Prostate gland (tissue), 2 donors: Measurements from ENCODE around the gene CSRNP3. TPM values are rescaled to one million over a fixed set of nuclear protein-coding genes. Genes with fewer than 3 reads are reported as not detected.

ENCODE experiments used
- DNase-seq: peaks from one replicate; pipeline ENCODE4 v3.0.0-alpha.2; 2019; ENCODE audit warnings: low spot score
- H3K27ac ChIP-seq, 2 donors: fragments of 200-600 bp; sonication (generic); 2 replicates each; pipeline ENCODE4 v1.5.1; 2017 to 2019
- H3K27me3 ChIP-seq: fragments of 200-600 bp; sonication (generic); replicated peaks from 2 replicates; pipeline ENCODE4 v1.5.1; 2019; ENCODE audit not compliant: insufficient read depth
- H3K36me3 ChIP-seq, 2 donors: fragments of 200-600 bp; sonication (generic); 1 replicate in 1 of 2; 2 replicates in 1 of 2; pipeline versions ENCODE4 v1.5.1 to v1.8.1; 2017 to 2019
- H3K4me1 ChIP-seq: fragments of 200-600 bp; sonication (generic); replicated peaks from 2 replicates; pipeline ENCODE4 v1.5.1; 2019
- H3K4me3 ChIP-seq, 2 donors: fragments of 200-600 bp; sonication (generic); 2 replicates each; pipeline ENCODE4 v1.5.1; 2017 to 2019
- H3K9me3 ChIP-seq: fragments of 200-600 bp; sonication (generic); 2 replicates; pipeline ENCODE4 v1.5.1; 2017
- POLR2A ChIP-seq: fragments of 450-650 bp; IDR thresholded peaks from one replicate; pipeline ENCODE4 v1.6.1; 2016; ENCODE audit warnings: antibody characterized with exemption, mild to moderate bottlenecking
- POLR2AphosphoS5 ChIP-seq: sonication (generic); formaldehyde crosslinking; IDR thresholded peaks from one replicate; pipeline ENCODE4 v1.6.1; 2017; ENCODE audit warnings: antibody characterized with exemption
- WGBS: methylation state at CpG from one replicate; pipeline ENCODE4 v1.1.5; 2018; 5-methylcytosine and 5-hydroxymethylcytosine counted together
- intact Hi-C: fragments of 100-400 bp; cut with DNase I; formaldehyde crosslinking; loops from one replicate; pipeline ENCODE4 v1.14.2; 2022
- total RNA-seq, 2 donors: library from RNA; depleted of rRNA; stranded (reverse); fragments of >200 nt; gene quantifications; one replicate each; pipeline ENCODE4 v1.1.0, GENCODE V29; 2016
- TF ChIP-seq, protein P1 (sequence below), 4 experiments: fragments of 200-600 bp in 2 of 4; fragments of 450-650 bp in 2 of 4; sonication (generic) in 2 of 4; IDR thresholded peaks; 1 replicate in 3 of 4; 2 replicates in 1 of 4; pipeline ENCODE4 v1.5.1; 2016 to 2019; ENCODE audit warnings: antibody characterized with exemption in 4 of 4, mild to moderate bottlenecking in 2 of 4, moderate library complexity in 2 of 4

CSRNP3 gene
- total RNA-seq, 2 donors from 2014 or later, result 3.3 to 4.0 TPM

DNA sequence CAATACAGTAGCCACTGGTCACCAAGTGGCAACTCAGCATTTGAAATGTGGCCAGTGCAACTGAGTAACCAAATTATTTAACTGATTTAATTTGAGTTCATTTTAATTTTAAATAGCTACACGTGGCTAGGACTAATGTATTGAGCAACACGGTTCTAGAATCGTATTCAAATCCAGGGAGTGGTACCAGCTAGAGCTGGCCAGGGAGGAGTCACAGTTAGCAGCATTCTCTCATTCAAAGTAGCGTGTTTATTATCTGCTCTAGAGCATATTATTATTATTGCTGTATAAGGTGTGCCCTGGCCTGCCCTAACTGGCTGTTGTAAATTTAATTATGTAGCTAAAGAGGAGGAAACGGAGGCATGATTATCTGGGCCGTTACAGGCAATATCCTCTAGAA lies 231.6 kb downstream of the CSRNP3 start:
- TF ChIP-seq POLR2AphosphoS5 (no peak), POLR2A (no peak)
- TF ChIP-seq, protein P1, sequence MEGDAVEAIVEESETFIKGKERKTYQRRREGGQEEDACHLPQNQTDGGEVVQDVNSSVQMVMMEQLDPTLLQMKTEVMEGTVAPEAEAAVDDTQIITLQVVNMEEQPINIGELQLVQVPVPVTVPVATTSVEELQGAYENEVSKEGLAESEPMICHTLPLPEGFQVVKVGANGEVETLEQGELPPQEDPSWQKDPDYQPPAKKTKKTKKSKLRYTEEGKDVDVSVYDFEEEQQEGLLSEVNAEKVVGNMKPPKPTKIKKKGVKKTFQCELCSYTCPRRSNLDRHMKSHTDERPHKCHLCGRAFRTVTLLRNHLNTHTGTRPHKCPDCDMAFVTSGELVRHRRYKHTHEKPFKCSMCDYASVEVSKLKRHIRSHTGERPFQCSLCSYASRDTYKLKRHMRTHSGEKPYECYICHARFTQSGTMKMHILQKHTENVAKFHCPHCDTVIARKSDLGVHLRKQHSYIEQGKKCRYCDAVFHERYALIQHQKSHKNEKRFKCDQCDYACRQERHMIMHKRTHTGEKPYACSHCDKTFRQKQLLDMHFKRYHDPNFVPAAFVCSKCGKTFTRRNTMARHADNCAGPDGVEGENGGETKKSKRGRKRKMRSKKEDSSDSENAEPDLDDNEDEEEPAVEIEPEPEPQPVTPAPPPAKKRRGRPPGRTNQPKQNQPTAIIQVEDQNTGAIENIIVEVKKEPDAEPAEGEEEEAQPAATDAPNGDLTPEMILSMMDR (IDR thresholded peaks at IDR 0.05), result no peak
- no peaks in the 10 kb centered on the region for H3K4me1 ChIP-seq
- intact Hi-C loops, result no loop called here
- no peak overlapping the region for H3K27ac ChIP-seq
- WGBS, result 75% methylated on average over 6 of the region's 6 CpGs
- no peaks in the 10 kb centered on the region for H3K27me3 ChIP-seq
- H3K36me3 ChIP-seq, result no peaks in the 10 kb centered on the region
- no peak for DNase-seq
- no peaks in the 10 kb centered on the region for H3K9me3 ChIP-seq
- no peak overlapping the region for H3K4me3 ChIP-seq

DNA sequence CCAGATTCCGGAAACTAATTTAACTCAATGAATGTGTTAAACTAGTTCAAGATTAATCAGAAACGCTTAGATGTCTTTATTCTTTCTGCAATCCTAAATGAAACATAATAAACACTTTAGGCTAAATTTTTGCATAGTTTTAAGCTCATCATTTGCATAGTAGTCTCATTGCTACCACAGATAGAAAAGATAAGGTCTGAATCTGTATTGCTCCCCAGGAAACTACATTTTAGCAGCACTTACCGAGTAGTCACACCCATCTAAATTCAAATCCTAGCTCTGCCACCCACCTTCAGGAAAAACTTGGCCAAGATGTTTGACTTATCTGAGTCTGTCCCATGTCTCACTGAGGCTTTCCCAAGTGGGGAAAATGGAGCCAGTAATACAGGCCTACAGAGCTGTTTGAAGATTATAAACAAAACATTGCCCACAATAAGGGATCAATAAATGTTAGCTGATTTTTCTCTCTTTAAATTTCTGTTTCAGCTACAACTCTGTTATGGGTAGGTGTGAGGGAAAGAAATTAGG lies 237.5 kb downstream of the CSRNP3 start:
- Histone ChIP-seq H3K4me1 (no peaks in the 10 kb centered on the region), H3K36me3 (no peaks in the 10 kb centered on the region), H3K27ac (no peak overlapping the region), H3K4me3 (no peak overlapping the region), H3K9me3 (no peaks in the 10 kb centered on the region), H3K27me3 (no peaks in the 10 kb centered on the region)
- no peak for DNase-seq
- 90% methylated on average over 3 of the region's 3 CpGs for WGBS
- TF ChIP-seq POLR2AphosphoS5, result no peak
- no peak for TF ChIP-seq POLR2A
- TF ChIP-seq, protein P1 (IDR thresholded peaks at IDR 0.05), result no peak
- intact Hi-C loops, result no loop called here

DNA sequence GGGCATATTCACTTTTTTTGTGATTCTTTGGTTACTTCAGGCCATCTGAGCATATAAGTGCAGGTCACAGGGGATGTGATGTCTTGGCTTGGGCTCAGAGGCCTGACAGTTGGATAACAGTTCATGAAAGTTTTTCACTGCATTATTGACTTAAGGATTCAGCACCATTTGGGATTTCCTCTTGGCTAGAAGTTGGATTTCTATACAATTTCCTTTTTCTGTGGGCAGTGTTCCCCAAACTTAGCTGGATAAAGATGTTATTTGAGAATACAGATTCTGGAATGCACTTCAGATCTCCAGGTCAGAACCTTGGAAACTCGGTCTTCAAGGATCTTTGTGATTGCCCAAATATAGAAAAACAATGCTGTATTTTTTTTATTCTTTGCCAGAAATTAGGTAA lies 246.6 kb downstream of the CSRNP3 start:
- TF ChIP-seq POLR2AphosphoS5 (no peak), POLR2A (no peak)
- TF ChIP-seq, protein P1 (IDR thresholded peaks at IDR 0.05), result no peak
- no peaks in the 10 kb centered on the region for H3K36me3 ChIP-seq
- H3K4me3 ChIP-seq, result no peak overlapping the region
- no peaks in the 10 kb centered on the region for H3K9me3 ChIP-seq
- intact Hi-C loops, result no loop called here
- H3K27ac ChIP-seq, result no peak overlapping the region
- H3K4me1 ChIP-seq, result no peaks in the 10 kb centered on the region
- 86% methylated on average over 1 of the region's 1 CpG for WGBS
- no peaks in the 10 kb centered on the region for H3K27me3 ChIP-seq
- DNase-seq, result no peak

DNA sequence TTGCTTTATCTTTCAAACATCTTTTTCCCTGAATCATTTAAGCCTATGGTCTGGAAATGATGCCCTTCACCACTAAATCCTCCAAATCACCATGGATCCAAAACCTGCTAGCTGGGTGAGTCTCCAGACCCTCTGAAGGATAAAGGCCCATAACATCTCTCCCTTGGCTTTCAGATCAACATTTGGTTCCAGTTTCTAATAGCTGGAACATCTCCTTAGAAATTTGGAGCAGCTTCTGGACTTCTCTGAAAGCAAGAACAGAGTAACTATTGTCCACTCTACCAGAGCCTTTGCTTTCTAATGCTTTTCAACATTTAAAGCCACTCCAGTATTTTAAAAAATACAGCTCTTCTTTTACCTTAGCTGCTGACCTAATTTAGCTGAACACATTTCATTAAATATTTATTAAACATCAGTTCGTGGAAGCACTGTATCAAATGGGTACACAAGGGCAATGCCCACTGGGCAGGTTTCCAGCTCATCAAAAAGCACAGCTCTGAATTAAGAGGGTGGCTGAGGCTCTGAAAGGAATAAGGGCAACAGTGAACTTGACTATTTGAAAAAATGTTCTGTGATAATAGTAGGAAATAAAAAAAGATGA lies 249.2 kb downstream of the CSRNP3 start:
- intact Hi-C loops, result no loop called here
- Histone ChIP-seq H3K36me3 (no peaks in the 10 kb centered on the region), H3K27ac (no peak overlapping the region), H3K4me1 (no peaks in the 10 kb centered on the region), H3K4me3 (no peak overlapping the region), H3K9me3 (no peaks in the 10 kb centered on the region), H3K27me3 (no peaks in the 10 kb centered on the region)
- no peak for TF ChIP-seq POLR2A
- TF ChIP-seq, protein P1 (IDR thresholded peaks at IDR 0.05), result no peak
- TF ChIP-seq POLR2AphosphoS5, result no peak
- DNase-seq, result no peak
- 33% methylated on average over 1 of the region's 1 CpG for WGBS

DNA sequence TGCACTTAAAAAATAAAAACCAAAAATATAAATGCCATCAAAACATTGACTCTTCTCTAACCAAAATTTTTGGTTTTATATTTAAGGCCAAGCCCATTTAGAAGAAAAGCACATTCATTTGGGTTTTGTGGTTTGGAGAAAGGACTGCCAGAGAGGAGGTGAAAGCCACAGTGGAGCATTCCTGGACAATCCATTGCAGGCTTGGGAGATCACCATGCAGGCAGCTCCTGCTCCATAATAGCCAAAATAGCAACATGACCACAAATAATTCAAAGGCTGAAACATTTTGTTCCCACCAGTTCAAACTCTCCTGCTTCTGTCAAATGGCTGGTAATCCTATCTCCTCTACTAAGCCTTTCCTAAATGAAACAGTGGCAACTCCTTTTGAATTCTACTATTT lies 251.0 kb downstream of the CSRNP3 start:
- no peaks in the 10 kb centered on the region for H3K4me1 ChIP-seq
- H3K27me3 ChIP-seq, result no peaks in the 10 kb centered on the region
- no peak overlapping the region for H3K4me3 ChIP-seq
- intact Hi-C loops, result no loop called here
- no peak overlapping the region for H3K27ac ChIP-seq
- H3K9me3 ChIP-seq, result no peaks in the 10 kb centered on the region
- no peaks in the 10 kb centered on the region for H3K36me3 ChIP-seq
- DNase-seq, result no peak
- TF ChIP-seq POLR2A (no peak), POLR2AphosphoS5 (no peak)
- TF ChIP-seq, protein P1 (IDR thresholded peaks at IDR 0.05), result no peak
